Upper lobe of left lung (tissue), 4 donors: ENCODE measurements around the gene ARHGAP8.

ENCODE experiments used
- CTCF ChIP-seq, 6 experiments: fragments of 450-650 bp in 4 of 6; fragments of 200-600 bp in 2 of 6; sonication (generic) in 2 of 6; IDR thresholded peaks; one replicate each; pipeline ENCODE4 v1.5.1; 2016 to 2019; ENCODE audit warnings: antibody characterized with exemption in 6 of 6
- EP300 ChIP-seq, 4 donors: sonication (generic); formaldehyde crosslinking; IDR thresholded peaks; one replicate each; pipeline ENCODE4 v1.5.1; 2017; ENCODE audit warnings: antibody characterized with exemption in 4 of 4, control low read depth in 2 of 4
- POLR2A ChIP-seq, 4 donors: fragments of 450-650 bp; IDR thresholded peaks; one replicate each; pipeline ENCODE4 v1.5.1; 2016 to 2017; ENCODE audit warnings: antibody characterized with exemption in 4 of 4, mild to moderate bottlenecking in 2 of 4
- POLR2AphosphoS5 ChIP-seq, 2 donors: sonication (generic); formaldehyde crosslinking; IDR thresholded peaks; one replicate each; pipeline ENCODE4 v1.5.1; 2017; ENCODE audit warnings: antibody characterized with exemption in 2 of 2

GRCh38 chr22:44712962-44713361 is 39.4 kb upstream of the ARHGAP8 start:
- TF ChIP-seq CTCF (IDR thresholded peaks at IDR 0.05), result no peak
- no peak for TF ChIP-seq POLR2A (IDR thresholded peaks at IDR 0.05)
- no peak for TF ChIP-seq POLR2AphosphoS5 (IDR thresholded peaks at IDR 0.05)
- TF ChIP-seq EP300 (IDR thresholded peaks at IDR 0.05), result no peak
